Measurements from ENCODE around the gene PIAS4.

DNA sequence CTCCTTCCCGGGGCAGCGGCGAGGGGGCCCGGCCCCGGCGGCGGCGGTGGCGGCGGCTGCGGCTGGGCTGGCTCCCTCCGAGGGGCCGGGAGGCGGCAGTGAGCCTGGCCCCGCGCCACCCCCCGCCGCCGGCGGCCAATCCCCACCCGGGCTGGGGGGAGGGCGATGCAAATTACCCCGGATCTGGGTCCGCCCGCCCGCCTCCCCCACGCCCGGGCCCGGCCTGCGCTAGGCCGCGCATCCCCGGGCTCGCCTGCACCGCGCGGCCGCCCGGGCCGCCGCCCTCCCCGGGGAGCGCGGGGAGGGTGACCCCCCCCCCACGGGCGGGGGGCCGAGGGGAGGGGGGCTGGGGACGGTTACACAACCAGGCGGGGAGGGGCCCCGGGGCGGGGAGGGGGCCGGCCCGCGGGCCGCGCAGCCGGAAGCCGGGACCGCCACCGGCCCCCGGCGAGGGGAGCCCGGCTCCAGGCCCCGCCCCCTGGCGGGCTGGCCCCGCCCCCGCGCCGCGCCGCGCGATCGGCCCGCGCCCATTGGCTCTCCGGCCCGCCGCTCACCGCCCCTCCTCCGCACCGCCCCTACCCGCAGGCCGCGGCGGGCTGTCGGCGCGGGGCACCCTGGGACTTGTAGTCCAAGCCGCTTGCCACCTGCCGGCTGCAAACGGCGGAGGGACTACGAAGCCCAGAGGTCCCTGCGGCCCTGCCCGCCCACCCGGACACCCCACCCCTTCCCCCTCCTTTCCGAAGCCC, 58.1 kb downstream of the PIAS4 start:
- no peak for TF ChIP-seq EZH2 (IDR thresholded peaks at IDR 0.05; ENCODE audit: insufficient read depth, low read length)
- TF ChIP-seq, protein P1, sequence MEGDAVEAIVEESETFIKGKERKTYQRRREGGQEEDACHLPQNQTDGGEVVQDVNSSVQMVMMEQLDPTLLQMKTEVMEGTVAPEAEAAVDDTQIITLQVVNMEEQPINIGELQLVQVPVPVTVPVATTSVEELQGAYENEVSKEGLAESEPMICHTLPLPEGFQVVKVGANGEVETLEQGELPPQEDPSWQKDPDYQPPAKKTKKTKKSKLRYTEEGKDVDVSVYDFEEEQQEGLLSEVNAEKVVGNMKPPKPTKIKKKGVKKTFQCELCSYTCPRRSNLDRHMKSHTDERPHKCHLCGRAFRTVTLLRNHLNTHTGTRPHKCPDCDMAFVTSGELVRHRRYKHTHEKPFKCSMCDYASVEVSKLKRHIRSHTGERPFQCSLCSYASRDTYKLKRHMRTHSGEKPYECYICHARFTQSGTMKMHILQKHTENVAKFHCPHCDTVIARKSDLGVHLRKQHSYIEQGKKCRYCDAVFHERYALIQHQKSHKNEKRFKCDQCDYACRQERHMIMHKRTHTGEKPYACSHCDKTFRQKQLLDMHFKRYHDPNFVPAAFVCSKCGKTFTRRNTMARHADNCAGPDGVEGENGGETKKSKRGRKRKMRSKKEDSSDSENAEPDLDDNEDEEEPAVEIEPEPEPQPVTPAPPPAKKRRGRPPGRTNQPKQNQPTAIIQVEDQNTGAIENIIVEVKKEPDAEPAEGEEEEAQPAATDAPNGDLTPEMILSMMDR (IDR thresholded peaks at IDR 0.05; ENCODE audit: insufficient read depth, low read depth, low read length): no peak

All from astrocyte (in vitro differentiated cells and primary cell).